GM19463 (cell line): ENCODE results near the gene ANKRD29.
"Not testable (repeated sequence)": the region's sequence is repeated elsewhere in the genome, so short reads cannot be mapped to it uniquely, and the experiment has no call there.

Source experiments
- ATAC-seq: cut with Tn5 transposase; IDR thresholded peaks from one replicate; pipeline ENCODE4 v1.9.1; 2021; ENCODE audit warnings: mild to moderate bottlenecking, moderate library complexity; ENCODE audit not compliant: unreplicated experiment

ANKRD29 gene

GRCh38 chr18:23567671-23568070 is 95.0 kb downstream of the ANKRD29 start:
- ATAC-seq, result no peak

DNA sequence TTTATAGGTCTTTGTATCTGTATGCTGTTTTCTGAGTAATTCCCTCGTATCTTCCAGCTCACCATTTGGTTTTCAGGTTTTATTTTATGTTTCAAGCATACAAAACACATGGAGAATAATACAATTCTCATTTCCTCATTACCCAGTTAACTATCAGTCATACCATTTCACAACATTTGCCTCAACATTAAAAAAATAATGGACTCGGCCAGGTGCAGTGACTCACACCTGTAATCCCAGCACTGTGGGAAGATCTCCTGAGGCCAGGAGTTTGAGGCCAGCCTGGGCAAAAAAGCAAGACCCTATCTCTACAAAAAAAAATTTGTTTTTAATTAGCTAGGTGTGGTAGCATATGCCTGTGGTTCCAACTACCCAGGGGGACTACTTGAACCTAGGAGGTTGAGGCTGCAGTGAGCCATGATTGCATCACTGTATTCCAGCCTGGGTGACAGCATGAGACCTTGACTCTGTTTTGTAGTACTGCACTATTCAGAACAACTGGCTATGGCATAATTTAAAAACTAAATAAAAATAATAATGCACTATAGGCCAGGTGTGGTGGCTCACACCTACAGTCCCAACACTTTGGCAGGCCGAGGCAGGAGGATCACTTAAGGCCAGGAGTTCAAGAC is 96.7 kb downstream of the ANKRD29 start:
- no peak for ATAC-seq

GRCh38 chr18:23563377-23564043 is 99.2 kb downstream of the ANKRD29 start:
- ATAC-seq, result no peak

DNA sequence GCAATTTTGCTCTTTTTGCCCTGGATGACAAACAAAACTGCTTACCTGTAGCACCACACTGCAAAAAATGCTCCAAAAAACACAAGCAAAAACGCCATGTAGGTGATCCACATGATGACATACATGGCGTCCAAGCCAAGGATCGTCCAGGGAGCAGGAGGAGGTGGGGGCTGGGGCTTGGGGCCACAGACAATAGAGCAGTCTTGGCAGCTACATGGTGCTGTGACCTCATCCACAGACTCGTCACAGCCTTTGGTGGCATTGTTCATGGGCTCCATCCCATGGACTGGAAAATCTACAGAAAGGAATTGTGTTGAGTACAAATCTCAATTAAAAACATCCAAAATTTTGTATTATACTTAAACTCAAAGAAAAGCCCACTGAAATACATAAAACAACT is 102.5 kb downstream of the ANKRD29 start:
- ATAC-seq, result no peak

- ATAC-seq, result not testable (repeated sequence)
Observed at GRCh38 chr18:23557511-23557910, 105.2 kb downstream of the ANKRD29 start.

- no peak for ATAC-seq
Observed at GRCh38 chr18:23556145-23556780, 106.4 kb downstream of the ANKRD29 start.

DNA sequence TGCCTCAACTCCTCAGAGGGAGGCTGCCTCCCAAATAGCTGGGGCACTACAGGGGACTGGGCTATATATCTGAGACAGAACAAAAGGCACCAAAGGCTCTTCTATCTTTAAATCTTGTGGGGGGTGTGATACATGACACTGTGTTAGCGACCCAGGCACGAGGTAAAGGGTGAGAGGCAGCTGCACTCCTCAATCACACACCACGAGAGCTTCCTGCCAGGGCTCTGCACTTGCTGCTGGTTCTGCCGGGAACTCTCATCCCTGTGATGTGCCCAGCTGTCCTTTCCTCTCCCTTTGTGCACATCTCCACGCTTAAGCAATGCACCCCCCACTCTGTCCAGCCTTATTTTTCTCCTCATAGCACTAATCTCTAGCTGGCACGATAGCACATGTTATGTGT is 108.8 kb downstream of the ANKRD29 start:
- no peak for ATAC-seq

DNA sequence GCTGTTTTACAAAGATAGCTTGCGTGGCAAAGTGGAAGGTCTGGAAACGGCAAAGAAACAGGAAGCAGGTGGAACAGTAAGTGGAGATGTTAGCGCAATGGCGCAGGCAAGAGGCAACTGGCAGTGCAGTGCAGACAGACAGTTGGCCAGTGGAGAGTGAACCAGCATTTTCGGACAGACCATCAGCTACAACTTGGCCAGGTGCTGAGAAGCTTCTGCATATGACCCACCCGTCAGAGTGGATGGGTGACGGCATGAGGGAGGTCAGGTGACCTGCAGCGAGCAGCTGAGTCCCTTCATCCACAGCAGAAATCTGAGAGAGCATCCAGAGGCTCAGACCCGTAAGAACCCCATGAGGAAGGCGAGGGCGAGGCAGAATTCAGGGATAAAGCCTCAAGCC is 110.2 kb downstream of the ANKRD29 start:
- ATAC-seq, result no peak

DNA sequence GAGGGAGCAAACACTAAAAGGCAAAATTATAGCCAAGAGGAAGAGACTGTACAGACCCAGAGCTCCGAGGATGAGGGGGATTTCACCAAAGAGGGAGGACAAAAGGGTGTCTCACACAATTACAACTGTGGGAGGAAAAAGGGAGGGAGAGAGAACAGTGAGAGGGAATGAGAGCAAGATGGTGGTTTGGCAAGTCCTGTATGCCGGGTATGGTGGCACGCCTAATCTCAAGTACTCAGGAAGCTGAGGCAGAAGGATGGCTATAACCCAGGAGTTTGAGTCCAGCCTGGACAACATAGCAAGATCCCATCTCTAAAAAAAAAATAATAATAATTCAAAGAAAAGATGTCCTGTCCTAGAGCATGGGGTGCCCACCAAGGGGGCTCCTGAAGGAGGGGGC is 110.7 kb downstream of the ANKRD29 start:
- ATAC-seq, result no peak

DNA sequence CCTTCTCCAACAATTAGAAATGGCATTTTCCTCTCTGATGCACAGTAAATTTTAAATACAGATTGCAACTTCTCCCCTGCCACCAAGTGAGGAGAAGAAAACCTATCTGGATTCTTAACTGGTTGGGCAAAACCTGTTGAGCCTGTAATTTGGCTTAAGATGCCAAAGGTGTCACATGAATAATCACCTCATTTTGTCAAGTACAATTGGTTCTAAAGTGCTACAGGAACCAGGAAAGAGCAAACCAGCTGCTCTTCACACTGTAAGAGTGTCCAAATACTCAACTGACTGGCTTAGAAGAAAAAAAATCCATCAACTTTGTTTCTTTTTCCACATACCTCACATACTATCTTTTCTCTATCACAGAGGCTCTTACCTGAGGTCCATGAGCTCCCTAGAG is 111.8 kb downstream of the ANKRD29 start:
- ATAC-seq, result no peak
